Subcutaneous abdominal adipose tissue (tissue), 5 donors: ENCODE data around the gene C1QL2.

ENCODE experiments used
- H3K27ac ChIP-seq: one replicate; pipeline ENCODE4 v1.7.0; 2013; ENCODE audit warnings: low read depth, mild to moderate bottlenecking, inconsistent platforms, low read length, moderate library complexity
- H3K27me3 ChIP-seq, 5 donors: one replicate each; pipeline ENCODE4 v1.7.0; 2013; ENCODE audit warnings: low read length in 5 of 5, inconsistent platforms in 1 of 5; ENCODE audit not compliant: control insufficient read depth in 5 of 5, insufficient read depth in 4 of 5
- H3K36me3 ChIP-seq, 5 donors: one replicate each; pipeline ENCODE4 v1.7.0; 2013; ENCODE audit warnings: low read length in 5 of 5; ENCODE audit not compliant: control insufficient read depth in 5 of 5, insufficient read depth in 5 of 5
- H3K4me1 ChIP-seq, 5 donors: one replicate each; pipeline ENCODE4 v1.7.0; 2013; ENCODE audit warnings: low read length in 5 of 5, mild to moderate bottlenecking in 3 of 5, moderate library complexity in 1 of 5; ENCODE audit not compliant: control insufficient read depth in 5 of 5, insufficient read depth in 5 of 5
- H3K4me3 ChIP-seq, 5 donors: one replicate each; pipeline ENCODE4 v1.7.0; 2013; ENCODE audit warnings: low read length in 5 of 5, low read depth in 1 of 5
- H3K9ac ChIP-seq, 5 donors: one replicate each; pipeline ENCODE4 v1.7.0; 2013; ENCODE audit warnings: low read length in 5 of 5, mild to moderate bottlenecking in 4 of 5, moderate library complexity in 3 of 5
- H3K9me3 ChIP-seq, 5 donors: one replicate each; pipeline ENCODE4 v1.7.0; 2013; ENCODE audit warnings: low read length in 5 of 5; ENCODE audit not compliant: control insufficient read depth in 5 of 5
- donor health status: healthy.
- donor health status: healthy.
- donor health status: healthy.
- donor health status: healthy.
- donor health status: healthy.

Gene C1QL2

GRCh38 chr2:119119076-119119785 is 39.3 kb downstream of the C1QL2 start:
- H3K9ac ChIP-seq: no peak overlapping the region
- H3K27ac ChIP-seq: no peak overlapping the region
- no peaks in the 10 kb centered on the region for H3K9me3 ChIP-seq
- H3K36me3 ChIP-seq: no peaks in the 10 kb centered on the region
- H3K4me1 ChIP-seq: peaks cover 0 to 3% (median 0%) of the 10 kb centered on the region in 5 donors
- H3K27me3 ChIP-seq: peaks cover 0 to 36% (median 17%) of the 10 kb centered on the region in 5 donors
- no peak overlapping the region for H3K4me3 ChIP-seq

DNA sequence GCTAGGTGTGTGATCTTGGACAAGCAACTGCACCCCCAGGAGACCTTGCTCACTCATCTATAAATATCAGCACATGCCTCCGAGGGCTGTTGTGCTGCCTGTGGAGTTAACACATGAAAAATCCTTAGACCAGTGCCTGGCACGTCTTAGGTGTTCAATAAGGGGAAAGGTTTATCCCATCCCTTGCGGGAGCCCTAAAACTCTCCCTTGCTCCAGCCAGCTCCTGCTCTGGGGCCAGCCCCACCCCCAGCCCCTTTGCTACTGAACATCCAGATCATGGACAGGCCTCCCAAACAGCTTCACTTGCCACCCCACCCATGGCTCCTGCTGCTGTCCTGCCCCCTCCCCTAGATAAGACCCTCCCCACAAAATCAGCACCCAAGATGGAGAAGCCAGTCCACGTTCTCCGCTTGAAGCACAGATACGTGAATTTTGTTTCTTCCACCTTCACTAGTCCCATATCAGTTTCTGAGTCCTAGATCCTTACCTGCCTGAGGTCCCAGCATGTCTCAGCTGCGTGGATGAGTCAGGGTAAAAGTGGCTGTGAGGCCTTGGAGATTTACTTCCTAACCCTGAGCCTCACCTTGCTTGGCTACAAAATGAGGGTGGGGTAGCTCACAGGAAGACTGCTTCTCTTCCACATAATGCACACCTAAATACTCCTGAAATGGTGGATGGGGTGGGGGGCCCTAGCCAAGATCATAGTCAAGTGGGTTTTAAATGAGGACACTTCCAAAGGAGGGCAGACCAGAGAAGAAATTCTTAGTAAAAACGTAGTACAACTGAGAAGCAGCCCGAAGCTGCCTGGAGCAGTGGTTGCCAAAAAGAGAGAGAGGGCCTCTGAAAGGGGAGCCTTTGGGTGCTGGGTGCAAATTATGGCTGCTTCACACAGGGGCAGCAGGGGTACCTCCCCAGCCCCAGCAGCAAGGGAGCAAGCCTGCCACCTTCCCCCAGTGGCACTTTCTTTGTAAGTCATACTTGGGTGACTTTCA is 40.4 kb downstream of the C1QL2 start:
- Histone ChIP-seq H3K36me3 (no peaks in the 10 kb centered on the region), H3K9ac (no peak overlapping the region), H3K9me3 (no peaks in the 10 kb centered on the region), H3K27ac (no peak overlapping the region), H3K27me3 (peaks cover 0 to 35% (median 13%) of the 10 kb centered on the region in 5 donors), H3K4me1 (peaks cover 0 to 2% (median 0%) of the 10 kb centered on the region in 5 donors), H3K4me3 (no peak overlapping the region)

DNA sequence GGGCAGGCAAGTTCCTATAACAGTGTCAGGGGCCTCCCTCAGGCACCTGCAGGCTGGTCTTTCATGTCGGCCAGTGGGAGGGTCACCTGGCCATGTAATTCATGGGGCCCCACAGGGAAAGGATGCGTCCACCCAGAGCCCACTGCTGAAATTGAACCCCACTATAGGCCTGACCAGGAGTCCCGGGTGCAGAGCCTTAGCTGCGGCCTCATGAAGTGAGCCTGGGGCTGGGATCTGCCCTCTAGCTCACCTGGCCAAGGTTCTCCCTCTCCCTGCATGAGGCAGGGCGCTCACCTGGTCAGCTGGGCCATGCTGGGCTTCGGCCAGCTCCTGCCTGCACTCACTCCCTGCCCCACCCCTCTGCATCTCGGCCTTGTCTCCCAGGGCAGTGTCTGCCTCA is 41.1 kb downstream of the C1QL2 start:
- Histone ChIP-seq H3K4me1 (peaks cover 0 to 2% (median 0%) of the 10 kb centered on the region in 5 donors), H3K27me3 (peaks cover 0 to 37% (median 14%) of the 10 kb centered on the region in 5 donors), H3K9me3 (peaks cover 0 to under 1% (median 0%) of the 10 kb centered on the region in 5 donors), H3K9ac (no peak overlapping the region), H3K36me3 (no peaks in the 10 kb centered on the region), H3K4me3 (no peak overlapping the region), H3K27ac (no peak overlapping the region)

GRCh38 chr2:119116411-119117295 is 41.9 kb downstream of the C1QL2 start:
- Histone ChIP-seq H3K4me3 (no peak overlapping the region), H3K27me3 (peaks cover 0 to 36% (median 16%) of the 10 kb centered on the region in 5 donors), H3K27ac (no peak overlapping the region), H3K9ac (no peak overlapping the region), H3K9me3 (peaks cover 0 to 3% (median under 1%) of the 10 kb centered on the region in 5 donors), H3K4me1 (peaks cover 0 to 2% (median 0%) of the 10 kb centered on the region in 5 donors), H3K36me3 (no peaks in the 10 kb centered on the region)

GRCh38 chr2:119114266-119114665 is 44.3 kb downstream of the C1QL2 start:
- Histone ChIP-seq H3K4me3 (no peak overlapping the region), H3K36me3 (no peaks in the 10 kb centered on the region), H3K27ac (no peak overlapping the region), H3K9me3 (peaks cover 0 to 12% (median 9%) of the 10 kb centered on the region in 5 donors), H3K9ac (no peak overlapping the region), H3K4me1 (no peaks in the 10 kb centered on the region), H3K27me3 (peaks cover 0 to 28% (median 10%) of the 10 kb centered on the region in 5 donors)

DNA sequence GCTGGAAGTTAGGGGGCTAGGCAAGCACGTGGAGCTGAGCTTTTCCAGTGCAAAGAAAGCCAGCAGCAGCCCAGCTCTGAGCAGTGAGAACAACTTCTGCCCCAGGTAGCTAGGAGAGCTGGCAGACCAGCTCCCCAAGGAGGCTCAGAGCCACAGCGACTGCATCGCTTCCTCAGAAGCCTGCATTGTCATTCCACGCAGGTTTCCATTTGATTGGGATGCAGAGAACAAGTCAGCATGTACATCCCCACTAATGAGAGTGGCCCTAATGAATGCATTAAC is 45.1 kb downstream of the C1QL2 start:
- Histone ChIP-seq H3K4me1 (no peaks in the 10 kb centered on the region), H3K9ac (no peak overlapping the region), H3K36me3 (no peaks in the 10 kb centered on the region), H3K27ac (no peak overlapping the region), H3K4me3 (no peak overlapping the region), H3K9me3 (peaks cover 0 to 12% (median 9%) of the 10 kb centered on the region in 5 donors), H3K27me3 (peaks cover 0 to 21% (median 10%) of the 10 kb centered on the region in 5 donors)

- no peak overlapping the region for H3K27ac ChIP-seq
- H3K27me3 ChIP-seq: peaks cover 0 to 20% (median 6%) of the 10 kb centered on the region in 5 donors
- H3K36me3 ChIP-seq: no peaks in the 10 kb centered on the region
- peaks cover 0 to 12% (median 9%) of the 10 kb centered on the region in 5 donors for H3K9me3 ChIP-seq
- no peak overlapping the region for H3K9ac ChIP-seq
- no peaks in the 10 kb centered on the region for H3K4me1 ChIP-seq
- H3K4me3 ChIP-seq: no peak overlapping the region
Measured at GRCh38 chr2:119112770-119113488, 45.6 kb downstream of the C1QL2 start.

GRCh38 chr2:119112230-119112629 is 46.3 kb downstream of the C1QL2 start:
- Histone ChIP-seq H3K4me1 (no peaks in the 10 kb centered on the region), H3K27ac (no peak overlapping the region), H3K27me3 (peaks cover 0 to 15% (median 5%) of the 10 kb centered on the region in 5 donors), H3K36me3 (no peaks in the 10 kb centered on the region), H3K4me3 (no peak overlapping the region), H3K9ac (no peak overlapping the region), H3K9me3 (peaks cover 0 to 12% (median 9%) of the 10 kb centered on the region in 5 donors)
